Endothelial cell of umbilical vein (primary cell): ENCODE results near the gene CAMTA1. TPM values are rescaled to one million over a fixed set of nuclear protein-coding genes. Genes with fewer than 3 reads are reported as not detected.

Source experiments
- BruUV-seq: library from RNA; stranded (reverse); fragments of 400-500 nt; replicated peaks from 2 replicates; lab custom pipeline; 2021; lab: Mats Ljungman, UMichigan
- CTCF ChIA-PET: fragments of 300-600, 350-600 bp; sonication (Branson Sonifier 250); formaldehyde crosslinking; loops from one replicate; lab custom pipeline; 2021; ENCODE audit warnings: antibody characterized with exemption, inconsistent platforms; lab: Charles Lee
- POLR2A ChIA-PET: fragments of 300-600, 350-600 bp; sonication (Branson Sonifier 250); formaldehyde crosslinking; loops from one replicate; lab custom pipeline; 2021; ENCODE audit warnings: antibody characterized with exemption, inconsistent platforms; lab: Charles Lee
- DNase-seq: peaks from one replicate; pipeline ENCODE4 v3.0.0-alpha.2; 2011; ENCODE audit warnings: low read depth, low spot score
- FAIRE-seq: peaks from 2 replicates; lab custom pipeline; 2011; peaks lifted over from hg19 to GRCh38; lab: Jason Lieb, UNC
- H2AFZ ChIP-seq: 2 replicates; pipeline ENCODE4 v1.6.0; 2012; ENCODE audit warnings: low read depth, low read length, control low read depth, inconsistent platforms
- H3K27ac ChIP-seq: 2 replicates; pipeline ENCODE4 v1.5.1; 2011; ENCODE audit warnings: low read depth, mild to moderate bottlenecking, control low read depth, low read length, moderate library complexity; ENCODE audit not compliant: insufficient read depth
- H3K27me3 ChIP-seq, 2 experiments: 2 replicates each; pipeline versions ENCODE4 v1.6.0 to v1.6.1; 2011; ENCODE audit warnings: low read length in 2 of 2, mixed read lengths in 1 of 2; ENCODE audit not compliant: control insufficient read depth in 2 of 2, insufficient read depth in 2 of 2
- H3K36me3 ChIP-seq, 2 experiments: 2 replicates in 1 of 2; 3 replicates in 1 of 2; pipeline ENCODE4 v1.5.1; 2011; ENCODE audit warnings: low read length in 2 of 2, mild to moderate bottlenecking in 1 of 2, moderate library complexity in 1 of 2; ENCODE audit not compliant: control insufficient read depth in 2 of 2, insufficient read depth in 2 of 2; ENCODE audit errors: extremely low read depth in 1 of 2
- H3K4me1 ChIP-seq: 3 replicates; pipeline ENCODE4 v1.5.1; 2011; ENCODE audit warnings: mild to moderate bottlenecking, low read length; ENCODE audit not compliant: control insufficient read depth, insufficient read depth; ENCODE audit errors: extremely low read depth
- H3K4me2 ChIP-seq: 2 replicates; pipeline ENCODE4 v1.6.1; 2011; ENCODE audit warnings: low read length, control low read depth, mixed read lengths; ENCODE audit not compliant: insufficient read depth
- H3K4me3 ChIP-seq, 3 experiments: fragments of 200-600 bp in 1 of 3; sonication (generic), shearing (Covaris generic) in 1 of 3; replicated peaks in 1 of 3; 2 replicates each; pipeline ENCODE4 v1.5.1; 2011 to 2016; ENCODE audit warnings: control low read depth in 3 of 3, low read length in 3 of 3, mild to moderate bottlenecking in 2 of 3, inconsistent platforms in 1 of 3, low read depth in 1 of 3, moderate library complexity in 1 of 3; ENCODE audit not compliant: insufficient read depth in 1 of 3
- H3K79me2 ChIP-seq: 2 replicates; pipeline ENCODE4 v1.6.0; 2012; ENCODE audit warnings: low read length, inconsistent platforms; ENCODE audit not compliant: control insufficient read depth, insufficient read depth
- H3K9ac ChIP-seq: replicated peaks from 2 replicates; pipeline ENCODE3; 2011; ENCODE audit warnings: low read length, control low read depth; ENCODE audit not compliant: insufficient read depth; ENCODE audit errors: extremely low read depth
- H3K9me1 ChIP-seq: replicated peaks from 3 replicates; pipeline ENCODE4 v1.6.0; 2011; ENCODE audit warnings: mild to moderate bottlenecking, low read length; ENCODE audit not compliant: control insufficient read depth, insufficient read depth; ENCODE audit errors: extremely low read depth
- H3K9me3 ChIP-seq: replicated peaks from 2 replicates; pipeline ENCODE4 v1.5.1; 2012; ENCODE audit warnings: low read length, inconsistent platforms; ENCODE audit not compliant: control insufficient read depth, insufficient read depth
- H4K20me1 ChIP-seq: replicated peaks from 2 replicates; pipeline ENCODE3; 2011; ENCODE audit warnings: mild to moderate bottlenecking, low read length; ENCODE audit not compliant: control insufficient read depth, insufficient read depth; ENCODE audit errors: extremely low read depth
- EZH2 ChIP-seq: IDR thresholded peaks from 2 replicates; pipeline ENCODE4 v1.6.1; 2012; ENCODE audit warnings: borderline replicate concordance, low read depth, mild to moderate bottlenecking, moderate library complexity, low read length, inconsistent platforms; ENCODE audit not compliant: severe bottlenecking
- FOS ChIP-seq: IDR thresholded peaks from 2 replicates; pipeline ENCODE4 v1.6.1; 2011; ENCODE audit warnings: mild to moderate bottlenecking, low read length, moderate library complexity, borderline replicate concordance; ENCODE audit not compliant: insufficient read depth
- GATA2 ChIP-seq: IDR thresholded peaks from 2 replicates; pipeline ENCODE4 v1.7.0; 2011; ENCODE audit warnings: low read depth, mild to moderate bottlenecking, moderate library complexity, mixed read lengths, low read length; ENCODE audit not compliant: insufficient read length, insufficient read depth
- JUN ChIP-seq: IDR thresholded peaks from 2 replicates; pipeline ENCODE4 v1.6.1; 2011; ENCODE audit warnings: borderline replicate concordance, low read depth; ENCODE audit not compliant: insufficient read length, insufficient read depth
- MAX ChIP-seq: IDR thresholded peaks from 2 replicates; pipeline ENCODE4 v1.6.1; 2011; ENCODE audit not compliant: insufficient read depth, insufficient read length
- MYC ChIP-seq: IDR thresholded peaks from one replicate; pipeline ENCODE4 v1.6.1; 2011; ENCODE audit warnings: mild to moderate bottlenecking, low read depth, low read length
- POLR2A ChIP-seq: IDR thresholded peaks from 2 replicates; pipeline ENCODE4 v1.6.1; 2012; ENCODE audit warnings: low read depth, mild to moderate bottlenecking, control low read depth, low read length
- POLR2AphosphoS5 ChIP-seq: IDR thresholded peaks from 2 replicates; pipeline ENCODE4 v1.6.1; 2012; ENCODE audit warnings: low read depth, mild to moderate bottlenecking, control low read depth, low read length, moderate library complexity; ENCODE audit not compliant: insufficient read depth
- dilution Hi-C: fragments of 300-500 bp; cut with MboI; formaldehyde crosslinking; loops from one replicate; pipeline ENCODE4 v1.15.0; 2019; ENCODE audit warnings: low sequenced_read_pairs; ENCODE audit not compliant: extremely low pct_ligation_motif_present
- intact Hi-C: fragments of 100-400 bp; cut with micrococcal nuclease; formaldehyde crosslinking; loops from one replicate; pipeline ENCODE4 v1.10.0; 2022
- polyA plus RNA-seq, 4 experiments: library from polyadenylated mRNA; depleted of rRNA in 3 of 4; stranded (reverse) in 3 of 4; unstranded in 1 of 4; fragments of >200 nt; gene quantifications; 2 replicates each; pipeline versions ENCODE4 v1.2.1 to v1.2.3, GENCODE V29; 2011 to 2012; ENCODE audit warnings: missing spikeins in 1 of 4
- total RNA-seq: library from RNA; stranded (reverse); gene quantifications from 2 replicates; pipeline ENCODE4 v1.2.3, GENCODE V29; 2021
- TF ChIP-seq, protein P1 (sequence below), 2 donors: IDR thresholded peaks; 1 replicate in 1 of 2; 2 replicates in 1 of 2; pipeline ENCODE4 v1.5.1; 2011; ENCODE audit warnings: low read length in 2 of 2, mild to moderate bottlenecking in 2 of 2, moderate library complexity in 2 of 2, control low read depth in 1 of 2, inconsistent platforms in 1 of 2, low read depth in 1 of 2; ENCODE audit not compliant: insufficient read depth in 1 of 2; ENCODE audit errors: extremely low read depth in 1 of 2

Gene CAMTA1
- total and polyA plus RNA-seq, 2 donors (not counting 3 experiments of a cell fraction or from before 2014, with no cell fraction given) = 50.8 to 92.7 TPM

GRCh38 chr1:7219031-7219430, 433.8 kb downstream of the CAMTA1 start:
- FAIRE-seq = no peak
- no TSS peak for BruUV-seq
- intact Hi-C loops = loop anchor here (2.0 to 5.0 kb wide), 2 partner anchors 176 to 327 kb away; no protein-coding TSS in a partner anchor

DNA sequence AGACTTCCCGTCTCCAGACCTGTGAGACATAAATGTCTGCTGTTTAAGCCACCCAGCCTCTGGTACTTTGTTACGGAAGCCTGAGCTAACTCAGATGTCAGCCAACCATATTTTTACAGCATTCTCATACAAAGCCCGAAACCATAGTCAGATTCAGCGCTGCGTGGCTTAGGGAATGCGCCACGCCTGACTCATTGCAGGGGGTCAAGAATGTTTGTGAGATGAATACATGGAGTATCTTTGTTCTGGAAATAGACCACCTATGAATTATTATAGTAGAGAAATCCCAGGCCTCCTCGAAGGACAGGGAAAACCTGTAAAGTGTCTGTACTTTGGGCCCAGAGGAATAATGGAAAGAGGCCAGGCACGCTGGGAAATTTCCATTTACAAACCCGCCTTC, 434.8 kb downstream of the CAMTA1 start:
- FAIRE-seq (no peak), DNase-seq (no peak)
- POLR2A ChIA-PET = no interaction called here

More at GRCh38 chr1:7219031-7219430, 433.8 kb downstream of the CAMTA1 start:
- Histone ChIP-seq H3K9me3 (no peaks in the 10 kb centered on the region), H3K27me3 (no peaks in the 10 kb centered on the region), H3K79me2 (no peaks in the 10 kb centered on the region), H3K4me1 (no peaks in the 10 kb centered on the region), H2AFZ (no peak overlapping the region), H3K9ac (no peak overlapping the region), H3K27ac (no peak overlapping the region), H4K20me1 (no peaks in the 10 kb centered on the region), H3K36me3 (no peaks in the 10 kb centered on the region), H3K4me2 (no peak overlapping the region), H3K4me3 (no peak overlapping the region), H3K9me1 (no peaks in the 10 kb centered on the region)
- DNase-seq = no peak
- dilution Hi-C loops = no loop called here
- TF ChIP-seq POLR2A (no peak), GATA2 (no peak), MAX (no peak), POLR2AphosphoS5 (no peak), JUN (no peak)
- CTCF ChIA-PET = interaction anchor here (0.9 to 1.6 kb wide), 4 partner anchors 11 to 500 kb away, joined by 3 to 22 read pairs (median 4); no protein-coding TSS in a partner anchor
- POLR2A ChIA-PET = no interaction called here

More for the DNA sequence above, 434.8 kb downstream of the CAMTA1 start:
- Histone ChIP-seq H3K79me2 (no peaks in the 10 kb centered on the region), H4K20me1 (no peaks in the 10 kb centered on the region), H3K4me1 (no peaks in the 10 kb centered on the region), H3K9me3 (no peaks in the 10 kb centered on the region), H3K4me2 (no peak overlapping the region), H3K9ac (no peak overlapping the region), H3K9me1 (no peaks in the 10 kb centered on the region), H3K4me3 (no peak overlapping the region), H3K27me3 (no peaks in the 10 kb centered on the region), H3K36me3 (no peaks in the 10 kb centered on the region), H3K27ac (no peak overlapping the region), H2AFZ (no peak overlapping the region)
- TF ChIP-seq EZH2 = no peak
- no peak for TF ChIP-seq MYC
- TF ChIP-seq MAX = no peak
- no peak for TF ChIP-seq POLR2AphosphoS5
- TF ChIP-seq POLR2A = no peak
- no peak for TF ChIP-seq JUN
- no peak for TF ChIP-seq FOS
- TF ChIP-seq, protein P1, sequence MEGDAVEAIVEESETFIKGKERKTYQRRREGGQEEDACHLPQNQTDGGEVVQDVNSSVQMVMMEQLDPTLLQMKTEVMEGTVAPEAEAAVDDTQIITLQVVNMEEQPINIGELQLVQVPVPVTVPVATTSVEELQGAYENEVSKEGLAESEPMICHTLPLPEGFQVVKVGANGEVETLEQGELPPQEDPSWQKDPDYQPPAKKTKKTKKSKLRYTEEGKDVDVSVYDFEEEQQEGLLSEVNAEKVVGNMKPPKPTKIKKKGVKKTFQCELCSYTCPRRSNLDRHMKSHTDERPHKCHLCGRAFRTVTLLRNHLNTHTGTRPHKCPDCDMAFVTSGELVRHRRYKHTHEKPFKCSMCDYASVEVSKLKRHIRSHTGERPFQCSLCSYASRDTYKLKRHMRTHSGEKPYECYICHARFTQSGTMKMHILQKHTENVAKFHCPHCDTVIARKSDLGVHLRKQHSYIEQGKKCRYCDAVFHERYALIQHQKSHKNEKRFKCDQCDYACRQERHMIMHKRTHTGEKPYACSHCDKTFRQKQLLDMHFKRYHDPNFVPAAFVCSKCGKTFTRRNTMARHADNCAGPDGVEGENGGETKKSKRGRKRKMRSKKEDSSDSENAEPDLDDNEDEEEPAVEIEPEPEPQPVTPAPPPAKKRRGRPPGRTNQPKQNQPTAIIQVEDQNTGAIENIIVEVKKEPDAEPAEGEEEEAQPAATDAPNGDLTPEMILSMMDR (IDR thresholded peaks at IDR 0.05; ENCODE audit: extremely low read depth in 1 of 2, insufficient read depth in 1 of 2, low read depth in 1 of 2, low read length in 2 of 2) = no peak
- no peak for TF ChIP-seq GATA2
- intact Hi-C loops = no loop called here
- dilution Hi-C loops = no loop called here
- CTCF ChIA-PET = interaction anchor here (0.9 to 1.6 kb wide), 2 partner anchors 12 to 178 kb away, joined by 3 read pairs; no protein-coding TSS in a partner anchor
- BruUV-seq = no TSS peak
